NCI-H748 treated with DMSO at 0.1 percent for 48 hours (cell line): Measurements from ENCODE around the gene NDEL1.

Experiments used
- DNase-seq: peaks from one replicate; lab custom pipeline; 2025; lab: John Stamatoyannopoulos, UW

NDEL1 gene

DNA sequence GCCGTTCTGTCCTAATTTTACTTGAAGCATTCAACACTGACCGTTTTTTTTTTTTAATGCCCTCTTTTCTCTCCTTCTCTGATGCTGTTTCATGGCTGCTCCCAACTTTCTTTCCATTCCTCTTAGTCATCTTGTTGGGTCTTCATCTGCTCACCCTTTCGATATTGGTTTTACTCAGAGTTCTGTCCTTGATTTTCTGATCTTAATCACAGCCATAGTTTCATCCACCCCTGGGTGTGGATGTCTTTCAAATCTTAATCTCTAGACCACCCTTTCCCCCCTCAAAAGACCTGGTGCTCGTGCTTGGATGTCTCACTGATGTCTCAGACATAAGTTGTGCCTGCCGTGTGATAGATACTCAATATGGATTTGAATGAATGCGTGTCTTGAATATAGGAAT is 22.4 kb downstream of the NDEL1 start:
- no peak for DNase-seq

DNA sequence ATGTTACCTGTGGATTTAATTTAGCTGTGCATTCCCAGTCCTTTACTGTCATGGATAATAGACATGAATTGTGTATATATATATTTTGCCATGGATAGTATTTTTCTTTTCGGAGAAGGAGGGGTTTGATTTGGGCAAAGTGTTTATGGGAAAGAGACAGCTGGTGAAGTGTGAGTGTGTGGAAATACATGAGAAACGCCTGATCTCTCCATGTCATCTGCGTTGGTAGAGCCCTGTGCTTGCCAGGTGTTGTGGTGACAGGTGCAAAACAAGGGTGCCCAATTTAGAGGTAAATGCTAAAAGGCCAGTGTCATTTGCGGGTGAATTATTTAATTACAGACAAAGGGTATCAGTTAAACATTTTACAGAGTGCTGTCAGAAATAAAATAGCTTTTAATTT is 23.4 kb downstream of the NDEL1 start:
- no peak for DNase-seq

DNA sequence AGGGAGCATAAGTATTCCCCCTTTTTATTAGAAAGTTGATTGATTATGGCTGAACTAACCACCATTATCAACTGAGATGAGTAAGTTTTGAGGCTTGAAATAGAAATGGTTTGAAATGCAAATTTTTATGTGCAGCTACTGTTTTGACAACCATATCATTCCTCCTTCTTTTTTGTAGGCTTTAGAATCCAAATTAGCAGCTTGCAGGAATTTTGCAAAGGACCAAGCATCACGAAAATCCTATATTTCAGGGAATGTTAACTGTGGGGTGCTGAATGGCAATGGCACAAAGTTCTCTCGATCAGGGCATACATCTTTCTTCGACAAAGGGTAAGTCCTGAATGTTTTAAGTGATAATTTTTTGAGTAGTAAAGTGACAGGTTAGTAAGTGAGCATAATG is 24.1 kb downstream of the NDEL1 start:
- DNase-seq = no peak

DNA sequence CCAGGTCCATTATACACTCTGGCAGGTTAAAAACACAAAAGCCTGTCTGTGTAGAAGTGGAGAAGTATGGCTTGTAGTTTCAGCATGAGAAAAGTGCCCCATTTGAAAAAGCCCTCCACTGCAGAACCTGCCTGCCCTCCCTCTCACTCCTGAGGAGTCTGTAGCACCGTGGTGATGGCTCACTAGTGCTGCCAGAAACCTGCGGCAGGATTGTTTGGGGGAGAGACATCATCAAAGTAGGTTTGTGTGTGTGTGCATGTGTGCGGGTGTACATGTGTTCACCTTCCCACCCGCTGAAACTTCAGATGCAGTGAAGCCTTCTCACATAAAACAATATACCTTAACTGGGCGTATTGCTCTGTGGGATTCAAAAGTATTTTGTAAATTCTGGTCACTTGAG is 26.9 kb downstream of the NDEL1 start:
- no peak for DNase-seq

DNA sequence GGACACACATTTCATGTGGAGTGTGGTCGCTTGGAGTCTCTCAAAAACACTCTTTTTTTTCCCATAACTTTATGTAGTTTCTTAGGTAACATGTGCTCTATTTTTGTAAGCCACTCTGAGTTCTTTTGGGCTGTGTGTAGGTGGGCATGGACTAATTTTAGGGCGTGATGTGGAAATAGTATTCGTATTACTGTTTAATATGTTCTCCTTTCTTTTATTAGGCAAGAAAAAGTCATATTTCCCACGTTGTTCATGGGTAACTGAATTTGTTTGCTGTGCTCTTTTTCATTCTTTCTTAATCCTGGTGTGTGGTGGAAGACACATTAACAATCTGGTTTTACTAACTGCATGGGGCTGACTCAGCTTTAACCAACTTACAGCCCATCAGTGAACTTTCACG is 27.4 kb downstream of the NDEL1 start:
- DNase-seq = no peak

DNA sequence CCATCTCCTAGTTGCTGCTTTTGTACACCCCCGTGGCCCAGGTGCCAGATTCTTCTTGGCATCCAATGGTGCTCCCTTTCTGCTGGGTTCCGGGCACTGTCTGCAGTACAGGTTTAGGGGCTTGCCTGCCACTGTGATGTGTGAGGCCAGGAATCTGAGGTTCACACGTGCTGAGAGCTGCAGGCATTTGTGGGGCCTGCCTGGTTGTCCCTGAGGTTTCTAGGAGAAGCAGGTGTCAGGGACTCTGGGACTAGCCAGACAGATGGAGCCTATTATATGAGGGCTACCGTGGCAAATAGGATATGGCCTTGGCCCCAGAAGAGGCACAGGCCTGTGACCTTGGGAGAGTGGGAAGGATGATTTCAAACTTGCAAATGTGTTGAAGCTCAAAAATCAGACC is 29.3 kb downstream of the NDEL1 start:
- DNase-seq = no peak

DNA sequence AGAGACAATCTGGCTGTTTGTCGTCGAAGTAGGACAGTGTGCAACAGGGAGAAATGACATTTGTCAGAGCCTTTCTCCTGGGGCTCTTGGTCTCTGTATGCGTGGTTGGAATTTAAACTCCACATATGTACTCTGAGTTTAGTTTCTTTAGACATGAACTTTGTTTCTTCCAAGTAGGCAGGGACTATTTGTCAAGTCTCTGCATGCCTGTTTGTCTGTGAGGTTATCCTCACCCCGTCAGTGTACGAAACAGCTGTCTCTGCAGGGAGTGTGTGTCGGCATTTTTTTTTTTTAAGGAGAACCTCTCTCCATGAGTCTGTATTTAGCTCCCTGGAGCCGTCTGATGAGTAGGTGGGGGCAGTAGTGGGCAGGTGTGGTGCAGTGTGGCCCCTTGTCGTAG is 29.7 kb downstream of the NDEL1 start:
- DNase-seq = no peak

DNA sequence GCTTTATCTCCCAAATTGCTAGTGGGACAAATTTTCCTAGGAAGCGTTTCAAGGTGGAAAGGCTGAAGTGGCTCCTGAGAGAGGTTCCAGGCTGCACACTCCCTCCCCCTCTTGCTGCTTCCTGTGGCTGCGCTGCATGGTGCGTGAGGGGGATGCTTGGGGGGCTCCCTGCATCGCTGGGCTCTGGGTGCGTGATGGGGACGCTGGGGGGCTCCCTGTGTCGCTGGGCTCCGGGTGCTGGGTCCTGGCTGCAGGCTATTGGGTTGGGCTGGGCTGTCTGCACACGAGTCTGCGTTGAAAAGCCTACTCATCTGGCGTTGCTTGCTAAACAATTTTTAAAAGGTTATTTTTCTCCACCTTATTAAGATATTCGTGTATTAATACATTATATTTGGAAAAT is 30.1 kb downstream of the NDEL1 start:
- no peak for DNase-seq

DNA sequence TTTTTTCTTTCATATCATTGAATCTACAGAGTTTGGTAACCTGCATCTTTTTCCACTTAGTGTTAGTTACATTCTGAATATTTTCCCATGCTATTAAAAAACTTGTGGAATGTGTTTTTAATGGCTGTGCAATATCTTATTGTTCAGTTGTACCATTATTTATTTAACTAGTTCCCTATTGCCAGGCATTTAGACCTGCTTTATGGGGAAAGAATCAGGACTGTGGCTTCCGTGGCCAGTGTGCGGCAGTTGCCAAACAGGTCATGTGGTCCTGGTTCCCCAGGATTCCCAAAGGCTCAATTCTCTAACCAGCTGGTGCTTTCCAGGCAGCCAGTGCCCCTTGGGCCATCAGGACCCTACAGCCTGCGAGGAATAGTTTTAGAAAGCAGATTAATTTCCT is 30.8 kb downstream of the NDEL1 start:
- no peak for DNase-seq

DNA sequence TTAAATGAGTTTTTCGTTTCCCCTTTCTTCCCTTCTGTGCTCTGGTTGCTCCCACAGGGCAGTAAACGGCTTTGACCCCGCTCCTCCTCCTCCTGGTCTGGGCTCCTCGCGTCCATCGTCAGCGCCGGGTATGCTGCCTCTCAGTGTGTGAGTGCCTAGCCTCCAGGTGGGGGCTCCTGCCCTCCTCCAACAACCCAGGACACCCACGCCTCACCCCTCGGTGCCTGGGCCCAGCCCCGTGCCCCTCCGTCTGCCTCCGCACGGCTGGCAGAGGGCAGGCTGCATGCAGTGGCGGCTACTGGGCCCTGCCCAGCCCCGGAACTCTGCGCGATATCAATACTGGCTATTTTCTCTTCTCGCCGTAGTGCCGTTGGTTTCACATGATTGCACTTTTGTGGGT is 31.2 kb downstream of the NDEL1 start:
- no peak for DNase-seq

DNA sequence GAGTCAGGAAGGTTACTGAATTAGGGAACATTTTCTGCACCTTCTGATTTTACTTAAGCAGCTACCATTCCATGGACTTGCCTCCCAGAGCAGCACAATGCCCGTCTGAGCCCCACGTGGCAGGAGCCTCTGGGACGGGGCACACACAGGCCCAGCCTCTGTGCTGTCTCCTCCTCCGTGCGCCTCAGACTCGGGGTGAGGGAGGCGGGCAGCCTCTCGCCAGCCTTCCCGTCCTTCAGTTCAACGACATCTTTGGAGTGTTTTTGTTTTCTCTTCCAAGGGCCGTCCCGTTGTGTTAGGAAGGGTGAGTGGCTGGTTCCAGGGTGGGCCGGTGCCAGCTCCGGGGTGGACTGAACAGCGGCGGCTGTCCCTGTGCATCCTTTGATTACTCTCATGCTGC is 31.8 kb downstream of the NDEL1 start:
- DNase-seq = no peak

DNA sequence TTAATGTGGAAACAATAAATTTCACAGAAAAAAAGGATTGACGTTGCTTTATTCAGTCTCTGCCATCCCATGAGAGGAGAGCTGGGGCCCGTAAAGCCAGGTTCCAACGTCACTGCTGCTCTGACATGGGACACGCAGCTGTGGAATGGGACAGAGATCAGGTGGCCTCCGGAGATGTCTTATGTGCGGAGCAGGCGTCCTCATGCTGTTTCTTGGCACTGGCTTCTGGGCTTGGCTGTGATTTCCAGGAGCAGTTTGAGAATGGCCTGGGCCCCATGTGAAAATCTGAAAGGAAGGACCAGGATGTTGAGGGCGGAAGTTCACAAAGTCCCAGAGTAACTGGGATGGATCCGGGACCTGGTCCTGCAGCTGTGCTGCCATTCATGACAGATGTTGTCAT is 32.4 kb downstream of the NDEL1 start:
- no peak for DNase-seq

DNA sequence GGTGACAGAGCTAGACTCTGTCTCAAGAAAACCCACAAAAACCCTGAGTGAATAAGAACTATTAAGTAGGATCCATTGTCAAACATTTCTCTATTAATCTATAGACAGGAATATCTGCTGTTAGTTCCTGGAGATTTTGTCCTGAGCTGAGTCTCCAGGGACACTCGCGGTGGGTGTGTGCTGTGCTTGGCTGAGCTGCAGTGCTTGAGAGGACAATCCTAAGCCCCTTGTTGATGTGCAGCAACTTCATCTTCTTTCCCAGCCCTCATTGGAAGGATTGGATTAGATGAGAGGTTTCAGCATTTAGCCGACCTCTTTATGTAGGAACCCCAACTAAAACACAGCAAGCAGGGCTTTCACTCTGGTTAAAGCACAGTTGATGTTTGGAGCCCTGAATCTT is 33.3 kb downstream of the NDEL1 start:
- no peak for DNase-seq

DNA sequence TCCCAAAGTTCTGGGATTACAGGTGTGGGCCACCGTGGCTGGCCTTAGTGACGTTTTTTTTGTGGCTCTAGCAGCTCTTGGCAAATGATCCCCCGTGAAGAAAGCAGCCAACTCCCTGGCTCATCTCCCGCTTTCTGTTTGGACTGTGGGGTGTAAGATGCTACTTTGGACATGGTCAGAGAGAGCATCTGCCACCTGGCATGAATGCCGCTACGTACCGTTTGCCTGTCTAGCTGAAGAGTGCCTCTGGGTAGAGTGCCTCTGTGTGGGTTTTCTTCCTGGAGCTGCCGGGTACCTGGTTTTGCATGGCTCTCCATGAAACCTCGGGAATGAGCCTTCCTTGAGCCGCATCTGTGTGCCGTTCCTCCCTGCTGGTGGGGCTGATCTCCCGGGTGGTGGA is 34.3 kb downstream of the NDEL1 start:
- no peak for DNase-seq

DNA sequence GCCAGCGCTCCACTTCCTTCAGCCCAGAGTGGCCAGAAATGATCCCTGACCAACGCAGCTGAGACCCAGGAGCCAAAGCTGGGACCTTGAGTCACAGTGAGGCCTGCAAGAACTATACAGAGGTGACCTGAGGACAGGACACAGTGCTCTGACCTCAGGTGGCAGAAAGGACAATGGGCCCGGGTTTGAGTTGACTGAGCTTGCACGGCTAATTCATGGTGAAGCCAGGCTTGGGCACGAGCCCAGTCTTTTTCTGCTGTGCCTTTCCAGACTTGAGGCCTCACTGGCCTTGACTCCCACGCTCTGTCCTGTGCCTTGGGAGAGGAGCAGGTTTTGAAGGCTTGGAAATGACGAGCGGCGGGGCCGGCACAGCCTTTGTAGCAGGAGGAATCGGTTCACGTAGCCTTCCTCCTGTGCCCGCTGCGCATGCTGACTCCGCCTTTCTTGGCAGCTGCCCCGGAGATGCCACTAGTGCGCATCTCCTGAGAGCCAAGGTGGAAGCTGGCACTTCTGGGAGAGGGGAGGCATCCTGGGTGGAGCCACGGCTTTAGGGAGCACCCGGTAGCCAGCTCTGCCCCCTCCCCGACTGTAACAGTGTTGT is 34.9 kb downstream of the NDEL1 start:
- no peak for DNase-seq

DNA sequence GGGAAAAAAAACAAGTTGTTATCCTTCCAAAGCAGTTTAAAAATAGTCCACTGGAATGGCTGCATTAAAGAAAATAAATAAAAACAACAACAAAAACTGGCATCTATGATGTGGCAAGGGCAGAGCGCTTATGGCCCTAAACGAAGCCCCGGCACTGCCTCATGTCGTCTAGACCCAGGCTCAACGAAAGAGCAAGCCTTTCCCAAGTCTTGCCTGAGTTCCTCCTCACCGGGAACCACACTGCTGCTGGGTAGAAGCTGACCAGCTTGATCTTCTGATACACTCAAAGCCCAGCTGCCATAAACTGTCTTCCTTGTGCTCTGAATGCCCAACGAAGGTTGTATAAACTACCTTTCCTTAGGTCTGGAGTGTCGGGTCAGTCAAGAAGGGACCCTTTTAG is 37.0 kb downstream of the NDEL1 start:
- DNase-seq = no peak

DNA sequence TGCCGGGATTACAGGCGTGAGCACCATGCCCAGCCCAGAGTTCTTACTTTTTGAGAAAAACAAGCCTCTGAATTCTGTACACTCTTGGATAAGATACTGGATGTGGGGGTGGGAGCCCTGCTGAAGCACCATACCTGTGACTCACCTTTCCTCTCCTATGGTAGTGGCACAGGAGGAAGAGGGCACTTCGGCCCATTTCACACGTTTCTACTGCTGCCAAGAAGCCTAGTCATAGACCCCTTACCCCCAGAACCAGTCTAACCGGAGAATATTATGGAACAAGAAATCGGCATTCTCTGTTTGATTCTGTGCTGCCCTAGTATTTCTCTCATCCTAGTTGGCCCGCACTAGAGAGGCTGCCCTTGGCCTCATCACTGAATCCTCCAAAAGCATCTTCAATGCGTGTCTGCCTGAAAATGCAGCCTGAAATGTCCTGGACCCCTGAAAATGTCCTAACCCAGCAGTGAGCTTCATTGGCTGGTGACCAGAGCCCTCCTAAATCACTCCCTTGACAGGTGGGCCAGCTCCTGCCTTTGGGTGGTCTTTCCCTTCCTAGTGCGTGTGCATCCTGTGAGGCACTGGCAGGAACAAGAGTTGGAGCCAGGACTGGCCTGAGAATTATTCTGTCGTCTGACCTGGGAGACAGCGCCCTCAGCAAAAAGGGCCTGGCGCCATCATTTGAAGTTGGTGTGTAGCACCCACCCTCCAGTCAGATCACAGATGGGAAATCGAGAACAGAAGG is 37.9 kb downstream of the NDEL1 start:
- no peak for DNase-seq

DNA sequence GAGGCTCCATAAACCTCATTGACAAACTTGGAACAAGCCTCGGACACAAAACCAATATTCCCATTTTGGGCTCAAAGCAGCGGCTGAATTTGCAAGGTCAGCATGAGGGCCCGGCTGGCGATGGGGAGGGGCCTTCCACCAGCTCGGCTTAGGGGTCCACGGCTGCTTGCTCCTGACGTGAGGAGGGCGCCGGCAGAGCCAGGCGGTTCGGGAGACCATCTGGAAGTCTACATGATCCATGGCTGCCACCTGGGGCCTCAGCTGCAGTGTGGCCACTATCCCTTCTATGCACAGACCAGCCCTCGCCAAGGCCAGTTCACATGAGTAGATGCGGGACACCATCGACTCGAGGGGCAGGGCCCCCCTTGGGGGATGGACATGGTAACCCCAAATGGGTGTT is 39.1 kb downstream of the NDEL1 start:
- no peak for DNase-seq

DNA sequence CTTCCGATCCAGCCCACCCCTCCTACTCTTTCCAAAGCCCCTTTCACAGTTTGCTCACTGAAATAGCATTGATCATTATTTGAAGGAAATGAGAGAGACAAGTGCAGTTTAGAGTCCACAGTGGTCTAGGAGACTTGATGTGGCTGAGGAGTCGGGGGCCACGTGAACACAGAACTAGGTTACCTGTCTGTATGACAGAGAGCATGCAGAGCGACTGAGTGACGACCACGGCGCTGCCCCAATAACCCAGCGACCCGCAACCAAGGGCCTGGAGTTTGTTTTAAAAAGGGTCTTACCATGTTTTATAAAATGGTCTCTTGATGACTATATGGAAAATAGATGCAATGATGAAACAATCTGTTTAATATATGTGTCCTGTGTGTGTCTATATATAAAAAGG is 39.5 kb downstream of the NDEL1 start:
- no peak for DNase-seq

DNA sequence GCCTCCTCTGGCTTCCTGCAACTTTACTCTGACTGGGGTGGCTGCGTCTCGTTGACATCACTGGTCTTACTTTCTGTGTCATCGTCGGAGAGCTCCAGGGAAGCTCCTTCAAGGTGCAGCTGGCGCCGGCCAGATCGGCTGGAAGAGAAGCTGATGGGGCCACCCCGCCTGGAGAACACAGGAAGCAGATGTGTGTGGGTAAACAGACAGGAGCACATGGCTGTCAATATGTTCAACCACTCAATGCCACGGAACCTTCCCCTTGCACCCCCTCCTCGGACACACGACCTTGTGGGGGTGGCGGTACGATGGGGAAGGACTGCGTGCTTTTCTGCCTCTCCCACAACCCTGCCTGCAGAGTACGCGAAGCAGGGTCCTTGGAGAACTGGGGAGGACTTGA is 40.1 kb downstream of the NDEL1 start:
- no peak for DNase-seq

DNA sequence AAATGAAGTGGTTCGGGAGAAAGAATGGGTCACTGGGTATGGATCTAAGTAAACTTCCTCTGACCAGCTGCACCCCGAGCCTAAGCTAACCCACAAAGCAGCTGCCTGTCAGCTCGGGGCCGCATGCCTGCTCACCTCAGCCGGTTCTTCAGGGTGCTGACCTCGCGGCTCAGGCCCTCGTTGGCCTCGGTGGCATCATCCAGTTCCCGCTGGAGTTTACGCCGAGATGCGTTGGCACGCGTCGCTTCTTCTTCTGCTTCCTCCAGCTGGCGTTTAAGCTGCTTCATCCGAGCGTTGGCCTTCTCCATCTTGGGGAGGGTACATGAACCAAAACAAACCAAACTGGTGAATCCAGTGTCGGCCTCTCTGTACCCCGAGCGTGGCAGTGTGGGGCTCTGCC is 41.1 kb downstream of the NDEL1 start:
- DNase-seq = no peak

DNA sequence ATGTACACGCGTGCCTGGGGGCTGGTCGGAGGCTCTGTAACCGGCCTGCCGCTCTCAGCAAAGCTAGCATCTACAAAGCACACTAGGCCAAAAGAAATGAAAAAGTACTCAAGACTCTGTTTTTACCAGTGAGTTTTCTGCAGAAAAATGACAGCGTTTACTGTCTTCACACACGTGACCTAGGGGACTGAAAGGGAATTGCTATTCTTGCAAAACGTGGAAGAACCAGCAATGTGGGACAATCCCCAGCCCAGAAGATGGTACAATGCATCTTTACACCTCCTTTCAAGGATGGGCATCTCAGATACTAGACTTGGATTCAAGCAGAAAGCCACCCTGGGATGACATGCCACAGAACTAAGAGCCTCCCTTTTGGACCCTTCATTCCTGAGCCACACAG is 41.5 kb downstream of the NDEL1 start:
- no peak for DNase-seq

DNA sequence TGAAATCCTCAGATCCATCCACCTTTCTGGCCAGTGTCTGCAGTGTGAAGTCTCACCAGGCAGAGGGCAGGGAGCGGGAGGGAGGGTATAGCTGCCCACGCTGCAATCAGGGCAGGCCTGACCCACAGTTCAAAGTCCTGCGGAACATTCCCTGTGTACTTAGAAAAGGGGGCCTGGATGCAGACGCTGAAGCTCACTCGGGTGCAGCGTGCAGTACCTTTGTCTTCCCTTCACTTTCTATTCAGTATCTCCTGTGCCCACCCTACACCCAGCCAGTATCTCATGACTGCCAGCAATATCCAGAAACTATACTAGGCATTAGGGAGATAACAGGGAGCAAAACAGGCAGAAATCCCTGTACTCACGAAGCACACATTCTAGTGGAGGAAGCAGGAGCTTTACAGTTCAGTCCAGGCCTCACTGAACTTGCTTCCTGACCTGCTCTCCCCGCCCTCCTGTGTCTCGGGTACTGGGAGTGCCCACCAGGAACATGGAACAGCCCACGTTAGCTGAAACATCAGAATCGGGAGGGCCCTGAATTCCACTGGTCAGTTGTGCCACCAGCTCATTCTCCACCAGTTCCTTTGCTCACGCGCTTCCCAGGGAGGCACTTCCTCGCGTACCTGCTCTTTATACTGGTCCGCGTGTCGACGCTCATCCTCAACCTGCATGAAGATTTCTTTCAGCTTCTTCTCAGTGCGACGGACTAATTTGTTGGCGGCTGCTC is 42.2 kb downstream of the NDEL1 start:
- DNase-seq = no peak
